ENCODE results near the gene GNG12. TPM values are rescaled to one million over a fixed set of nuclear protein-coding genes. Genes with fewer than 3 reads are reported as not detected.

The GNG12 gene
- total and polyA plus RNA-seq, 4 donors, result 84.9 to 175 (median 110) TPM

GRCh38 chr1:67791261-67791660, 42.0 kb downstream of the GNG12 start:
- no peak for ATAC-seq (ENCODE audit: low FRiP score)
- Histone ChIP-seq H3K4me3 (ENCODE audit: low read length in 2 of 2) (no peak overlapping the region), H3K27ac (ENCODE audit: low read depth in 1 of 2, low read length in 2 of 2) (peak overlapping the region; percentile 84 to 99), H3K4me1 (ENCODE audit: control insufficient read depth in 1 of 2, insufficient read depth in 2 of 2, low read length in 2 of 2) (peaks cover 12 to 30% of the 10 kb centered on the region in 2 donors), H3K36me3 (ENCODE audit: control insufficient read depth in 1 of 2, insufficient read depth in 2 of 2, low read length in 1 of 2) (no peaks in the 10 kb centered on the region), H3K9me3 (ENCODE audit: control insufficient read depth, low read length) (no peaks in the 10 kb centered on the region), H3K27me3 (ENCODE audit: control insufficient read depth in 1 of 2, insufficient read depth in 2 of 2, low read length in 1 of 2) (no peaks in the 10 kb centered on the region)
- WGBS, 2 donors, result 10 to 14% methylated on average over 1 of the region's 1 CpG
- intact Hi-C loops (cut with DNase I), result loop anchor here in 1 of 2 donors (5.0 kb wide), 1 partner anchor 41 kb away; the partner anchor contains the start of gene GNG12
- DNase-seq, result no peak

DNA sequence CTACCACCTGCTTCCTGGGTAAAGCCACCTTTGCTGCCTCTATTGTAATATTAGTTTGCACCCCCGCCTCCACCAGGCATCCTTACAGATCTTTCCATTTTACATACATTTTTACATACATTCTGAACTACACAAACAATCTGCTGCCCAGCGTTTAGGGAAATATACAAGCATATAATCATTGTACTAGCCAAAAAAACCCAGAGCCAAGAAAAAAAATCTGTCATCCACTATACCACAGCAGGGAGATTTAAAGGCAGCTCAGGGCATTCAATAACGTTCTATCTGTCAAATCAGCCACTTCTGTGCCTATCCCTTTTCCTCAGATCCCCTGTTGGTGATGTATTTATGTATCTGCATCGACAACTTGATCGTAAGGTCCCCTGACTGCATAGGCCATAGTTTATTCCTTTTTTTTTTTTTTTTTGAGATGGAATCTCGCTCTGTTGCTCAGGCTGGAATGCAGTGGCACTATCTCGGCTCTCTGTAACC, 43.0 kb downstream of the GNG12 start:
- ATAC-seq (ENCODE audit: low FRiP score) (no peak), DNase-seq (no peak)
- Histone ChIP-seq H3K4me3 (ENCODE audit: low read length in 2 of 2) (no peak overlapping the region), H3K27ac (ENCODE audit: low read depth in 1 of 2, low read length in 2 of 2) (peak overlapping the region in 1 of 2 donors; percentile 61), H3K4me1 (ENCODE audit: control insufficient read depth in 1 of 2, insufficient read depth in 2 of 2, low read length in 2 of 2) (peaks cover 12 to 31% of the 10 kb centered on the region in 2 donors), H3K9me3 (ENCODE audit: control insufficient read depth, low read length) (no peaks in the 10 kb centered on the region), H3K36me3 (ENCODE audit: control insufficient read depth in 1 of 2, insufficient read depth in 2 of 2, low read length in 1 of 2) (no peaks in the 10 kb centered on the region), H3K27me3 (ENCODE audit: control insufficient read depth in 1 of 2, insufficient read depth in 2 of 2, low read length in 1 of 2) (no peaks in the 10 kb centered on the region)
- 55 to 57% methylated on average over 7 of the region's 7 CpGs for WGBS, 2 donors
- intact Hi-C loops (cut with DNase I), result loop anchor here in 1 of 2 donors (5.0 kb wide), 1 partner anchor 42 kb away; the partner anchor contains the start of gene GNG12

DNA sequence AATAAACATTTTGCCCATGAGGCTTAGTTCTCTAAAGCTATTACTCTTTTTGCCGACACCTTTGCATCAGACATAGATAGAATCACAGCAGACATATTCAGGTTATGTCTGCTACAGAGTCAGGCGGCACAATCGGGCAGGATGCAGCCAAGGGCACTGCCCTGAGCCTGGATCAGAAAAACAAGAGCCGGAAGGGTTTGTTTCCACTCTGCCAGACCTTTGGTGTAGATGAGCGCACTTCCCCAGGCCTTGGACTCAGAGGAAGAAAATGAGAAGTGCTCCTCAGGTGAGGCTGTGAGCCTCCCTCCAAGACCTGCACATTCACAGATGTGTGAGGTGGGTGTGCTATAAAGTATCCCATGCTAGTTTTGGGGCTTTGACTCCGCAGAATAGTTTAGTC, 43.7 kb downstream of the GNG12 start:
- H3K4me1 ChIP-seq (ENCODE audit: control insufficient read depth in 1 of 2, insufficient read depth in 2 of 2, low read length in 2 of 2), result peaks cover 12 to 28% of the 10 kb centered on the region in 2 donors
- DNase-seq, result no peak

GRCh38 chr1:67788904-67789303, 44.4 kb downstream of the GNG12 start:
- WGBS, 2 donors, result 69 to 70% methylated on average over 7 of the region's 7 CpGs
- no peak for ATAC-seq (ENCODE audit: low FRiP score)
- Histone ChIP-seq H3K36me3 (ENCODE audit: control insufficient read depth in 1 of 2, insufficient read depth in 2 of 2, low read length in 1 of 2) (no peaks in the 10 kb centered on the region), H3K4me3 (ENCODE audit: low read length in 2 of 2) (no peak overlapping the region), H3K27me3 (ENCODE audit: control insufficient read depth in 1 of 2, insufficient read depth in 2 of 2, low read length in 1 of 2) (no peaks in the 10 kb centered on the region), H3K4me1 (ENCODE audit: control insufficient read depth in 1 of 2, insufficient read depth in 2 of 2, low read length in 2 of 2) (peaks cover 12 to 23% of the 10 kb centered on the region in 2 donors), H3K9me3 (ENCODE audit: control insufficient read depth, low read length) (no peaks in the 10 kb centered on the region), H3K27ac (ENCODE audit: low read depth in 1 of 2, low read length in 2 of 2) (peak overlapping the region in 1 of 2 donors; percentile 64)
- intact Hi-C loops (cut with DNase I), result no loop called here
- DNase-seq, result no peak

More for the DNA sequence above, 43.7 kb downstream of the GNG12 start:
- intact Hi-C loops (cut with DNase I), result no loop called here
- WGBS, 2 donors, result 44 to 49% methylated on average over 6 of the region's 6 CpGs
- Histone ChIP-seq H3K36me3 (ENCODE audit: control insufficient read depth in 1 of 2, insufficient read depth in 2 of 2, low read length in 1 of 2) (no peaks in the 10 kb centered on the region), H3K9me3 (ENCODE audit: control insufficient read depth, low read length) (no peaks in the 10 kb centered on the region), H3K4me3 (ENCODE audit: low read length in 2 of 2) (no peak overlapping the region), H3K27me3 (ENCODE audit: control insufficient read depth in 1 of 2, insufficient read depth in 2 of 2, low read length in 1 of 2) (no peaks in the 10 kb centered on the region), H3K27ac (ENCODE audit: low read depth in 1 of 2, low read length in 2 of 2) (peak overlapping the region; percentile 32 to 61)
- ATAC-seq (ENCODE audit: low FRiP score), result no peak

GRCh38 chr1:67788238-67788790, 45.0 kb downstream of the GNG12 start:
- Histone ChIP-seq H3K9me3 (ENCODE audit: control insufficient read depth, low read length) (no peaks in the 10 kb centered on the region), H3K4me1 (ENCODE audit: control insufficient read depth in 1 of 2, insufficient read depth in 2 of 2, low read length in 2 of 2) (peaks cover 12 to 23% of the 10 kb centered on the region in 2 donors), H3K27ac (ENCODE audit: low read depth in 1 of 2, low read length in 2 of 2) (peak overlapping the region in 1 of 2 donors; percentile 33), H3K36me3 (ENCODE audit: control insufficient read depth in 1 of 2, insufficient read depth in 2 of 2, low read length in 1 of 2) (no peaks in the 10 kb centered on the region), H3K4me3 (ENCODE audit: low read length in 2 of 2) (no peak overlapping the region), H3K27me3 (ENCODE audit: control insufficient read depth in 1 of 2, insufficient read depth in 2 of 2, low read length in 1 of 2) (no peaks in the 10 kb centered on the region)
- ATAC-seq (ENCODE audit: low FRiP score) (no peak), DNase-seq (no peak)
- intact Hi-C loops (cut with DNase I), result no loop called here
- WGBS, 2 donors, result 21 to 24% methylated on average over 5 of the region's 5 CpGs

- H3K27ac ChIP-seq (ENCODE audit: low read depth in 1 of 2, low read length in 2 of 2), result no peak overlapping the region
- peaks cover 10 to 23% of the 10 kb centered on the region in 2 donors for H3K4me1 ChIP-seq (ENCODE audit: control insufficient read depth in 1 of 2, insufficient read depth in 2 of 2, low read length in 2 of 2)
- H3K36me3 ChIP-seq (ENCODE audit: control insufficient read depth in 1 of 2, insufficient read depth in 2 of 2, low read length in 1 of 2), result no peaks in the 10 kb centered on the region
- no peak for ATAC-seq (ENCODE audit: low FRiP score)
- H3K4me3 ChIP-seq (ENCODE audit: low read length in 2 of 2), result no peak overlapping the region
- H3K27me3 ChIP-seq (ENCODE audit: control insufficient read depth in 1 of 2, insufficient read depth in 2 of 2, low read length in 1 of 2), result no peaks in the 10 kb centered on the region
- 91 to 92% methylated on average over 2 of the region's 2 CpGs for WGBS, 2 donors
- no peaks in the 10 kb centered on the region for H3K9me3 ChIP-seq (ENCODE audit: control insufficient read depth, low read length)
- DNase-seq, result no peak
- intact Hi-C loops (cut with DNase I), result no loop called here
These were observed 45.5 kb downstream of the GNG12 start for GRCh38 chr1:67787746-67788145.

DNA sequence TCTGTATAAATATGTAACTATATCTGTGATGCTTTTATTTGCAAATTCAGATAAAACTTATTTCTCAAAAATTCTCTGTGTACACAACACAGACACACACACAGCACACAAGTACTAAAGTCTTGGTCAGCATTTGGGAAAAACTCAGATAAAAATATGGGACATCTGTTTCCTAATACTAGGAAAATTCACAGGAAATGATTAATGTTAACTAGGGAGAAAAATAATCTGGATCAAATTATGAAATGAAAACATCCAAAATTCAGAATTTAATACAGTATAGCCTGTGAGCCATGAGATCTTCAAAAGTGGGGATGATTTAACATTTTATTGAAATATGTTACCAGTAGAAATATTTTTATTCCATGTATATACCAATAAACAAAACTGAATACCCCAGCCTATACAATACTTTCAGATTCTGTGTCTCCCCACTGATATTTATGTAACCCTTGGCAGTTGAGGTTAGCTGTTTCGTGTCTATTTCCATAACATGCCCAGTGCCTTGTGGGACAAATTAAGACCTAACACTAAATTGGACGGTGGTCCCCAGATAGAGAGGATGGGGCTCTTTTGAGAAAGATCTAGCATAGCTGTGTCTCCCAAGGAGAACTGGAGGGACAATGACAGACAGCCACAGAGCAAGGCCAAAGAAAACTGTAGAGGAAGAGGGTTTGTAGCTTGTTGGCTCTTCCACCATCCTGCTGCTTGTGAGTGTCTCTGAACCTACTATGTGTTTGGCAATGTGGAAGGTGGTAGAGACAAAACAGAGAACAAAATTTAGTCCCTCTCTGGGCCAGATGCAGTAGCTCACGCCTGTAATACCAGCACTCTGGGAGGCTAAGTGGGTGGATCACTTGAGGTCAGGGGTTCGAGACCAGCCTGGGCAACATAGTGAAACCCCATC, 47.2 kb downstream of the GNG12 start:
- H3K4me3 ChIP-seq (ENCODE audit: low read length in 2 of 2), result no peak overlapping the region
- H3K27me3 ChIP-seq (ENCODE audit: control insufficient read depth in 1 of 2, insufficient read depth in 2 of 2, low read length in 1 of 2), result no peaks in the 10 kb centered on the region
- no peaks in the 10 kb centered on the region for H3K9me3 ChIP-seq (ENCODE audit: control insufficient read depth, low read length)
- H3K27ac ChIP-seq (ENCODE audit: low read depth in 1 of 2, low read length in 2 of 2), result peak overlapping the region; percentile 7 to 28
- intact Hi-C loops (cut with DNase I), result no loop called here
- H3K4me1 ChIP-seq (ENCODE audit: control insufficient read depth in 1 of 2, insufficient read depth in 2 of 2, low read length in 2 of 2), result peaks cover 6 to 17% of the 10 kb centered on the region in 2 donors
- ATAC-seq (ENCODE audit: low FRiP score) (no peak), DNase-seq (no peak)
- 45 to 55% methylated on average over 4 of the region's 4 CpGs for WGBS, 2 donors
- no peaks in the 10 kb centered on the region for H3K36me3 ChIP-seq (ENCODE audit: control insufficient read depth in 1 of 2, insufficient read depth in 2 of 2, low read length in 1 of 2)

DNA sequence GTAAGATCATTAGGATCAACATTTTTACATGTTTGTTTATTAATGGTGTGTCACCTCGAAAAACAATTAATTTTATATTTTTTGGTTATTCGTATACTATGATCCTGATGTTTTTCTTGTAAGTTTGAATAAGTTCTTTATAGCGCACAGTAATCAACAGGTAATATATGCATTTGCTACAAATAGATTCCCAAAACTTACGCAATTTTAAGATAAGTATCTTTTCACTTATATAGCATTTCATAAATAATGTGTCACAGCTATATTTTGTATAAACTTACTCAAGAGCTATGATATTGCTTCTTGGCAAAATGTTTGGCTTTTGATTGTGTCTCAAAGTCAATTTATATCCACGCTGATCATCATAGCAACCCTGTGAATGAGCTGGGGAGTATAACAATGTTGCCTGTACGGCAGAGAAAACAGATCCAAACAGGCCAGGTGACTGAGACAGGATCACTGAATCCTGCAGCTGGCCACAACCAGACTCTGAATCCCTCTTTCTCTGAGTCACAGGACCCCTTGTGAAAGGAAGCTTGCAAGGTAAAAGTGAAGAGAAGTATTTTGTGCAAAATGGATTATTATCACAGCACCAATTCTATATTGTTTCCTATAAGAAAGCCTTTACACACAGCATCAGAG, 48.6 kb downstream of the GNG12 start:
- DNase-seq (no peak), ATAC-seq (ENCODE audit: low FRiP score) (no peak)
- H3K4me3 ChIP-seq (ENCODE audit: low read length in 2 of 2), result no peak overlapping the region
- intact Hi-C loops (cut with DNase I), result no loop called here
- peaks cover 10 to 18% of the 10 kb centered on the region in 2 donors for H3K4me1 ChIP-seq (ENCODE audit: control insufficient read depth in 1 of 2, insufficient read depth in 2 of 2, low read length in 2 of 2)
- H3K36me3 ChIP-seq (ENCODE audit: control insufficient read depth in 1 of 2, insufficient read depth in 2 of 2, low read length in 1 of 2), result no peaks in the 10 kb centered on the region
- no peak overlapping the region for H3K27ac ChIP-seq (ENCODE audit: low read depth in 1 of 2, low read length in 2 of 2)
- H3K9me3 ChIP-seq (ENCODE audit: control insufficient read depth, low read length), result no peaks in the 10 kb centered on the region
- H3K27me3 ChIP-seq (ENCODE audit: control insufficient read depth in 1 of 2, insufficient read depth in 2 of 2, low read length in 1 of 2), result no peaks in the 10 kb centered on the region
- WGBS, 2 donors, result 74 to 78% methylated on average over 6 of the region's 6 CpGs
